Stimulated activated naive B cell treated with anti-CD40 and anti-IgM and Interleukin-4, amounts not matched to agents 10 μg/mL and 1 μg/mL and 100 μg/mL, for 72 hours (primary cell): ENCODE data around the gene HOXD1.
A peak's percentile ranks its signal among the peaks of the same experiment; 100 is the strongest.

Source experiments
- ATAC-seq, 2 donors: fragments of 150-1000 bp; cut with Tn5 transposase; replicated peaks; 2 replicates each; pipeline ENCODE4 v1.10.0; 2021; ENCODE audit warnings: moderate library complexity in 1 of 2
- DNase-seq: peaks from one replicate; pipeline ENCODE4 v3.0.0; 2021
- H3K27ac Mint-ChIP-seq: one replicate; pipeline ENCODE4 v1.8.0; 2022; ENCODE audit warnings: mild to moderate bottlenecking, mixed read lengths
- H3K27me3 Mint-ChIP-seq, 2 donors: one replicate each; pipeline ENCODE4 v1.8.0; 2022; ENCODE audit warnings: mixed read lengths in 2 of 2
- H3K36me3 Mint-ChIP-seq, 2 donors: one replicate each; pipeline ENCODE4 v1.8.0; 2022; ENCODE audit warnings: mixed read lengths in 2 of 2, mild to moderate bottlenecking in 1 of 2
- H3K4me1 Mint-ChIP-seq, 2 donors: one replicate each; pipeline ENCODE4 v1.8.0; 2022; ENCODE audit warnings: mixed read lengths in 2 of 2, mild to moderate bottlenecking in 1 of 2
- H3K4me3 Mint-ChIP-seq, 2 donors: one replicate each; pipeline ENCODE4 v1.8.0; 2022; ENCODE audit warnings: mild to moderate bottlenecking in 2 of 2, mixed read lengths in 2 of 2, moderate library complexity in 1 of 2
- H3K9me3 Mint-ChIP-seq, 2 donors: one replicate each; pipeline ENCODE4 v1.8.0; 2022; ENCODE audit warnings: mixed read lengths in 2 of 2, mild to moderate bottlenecking in 1 of 2

Gene HOXD1

DNA sequence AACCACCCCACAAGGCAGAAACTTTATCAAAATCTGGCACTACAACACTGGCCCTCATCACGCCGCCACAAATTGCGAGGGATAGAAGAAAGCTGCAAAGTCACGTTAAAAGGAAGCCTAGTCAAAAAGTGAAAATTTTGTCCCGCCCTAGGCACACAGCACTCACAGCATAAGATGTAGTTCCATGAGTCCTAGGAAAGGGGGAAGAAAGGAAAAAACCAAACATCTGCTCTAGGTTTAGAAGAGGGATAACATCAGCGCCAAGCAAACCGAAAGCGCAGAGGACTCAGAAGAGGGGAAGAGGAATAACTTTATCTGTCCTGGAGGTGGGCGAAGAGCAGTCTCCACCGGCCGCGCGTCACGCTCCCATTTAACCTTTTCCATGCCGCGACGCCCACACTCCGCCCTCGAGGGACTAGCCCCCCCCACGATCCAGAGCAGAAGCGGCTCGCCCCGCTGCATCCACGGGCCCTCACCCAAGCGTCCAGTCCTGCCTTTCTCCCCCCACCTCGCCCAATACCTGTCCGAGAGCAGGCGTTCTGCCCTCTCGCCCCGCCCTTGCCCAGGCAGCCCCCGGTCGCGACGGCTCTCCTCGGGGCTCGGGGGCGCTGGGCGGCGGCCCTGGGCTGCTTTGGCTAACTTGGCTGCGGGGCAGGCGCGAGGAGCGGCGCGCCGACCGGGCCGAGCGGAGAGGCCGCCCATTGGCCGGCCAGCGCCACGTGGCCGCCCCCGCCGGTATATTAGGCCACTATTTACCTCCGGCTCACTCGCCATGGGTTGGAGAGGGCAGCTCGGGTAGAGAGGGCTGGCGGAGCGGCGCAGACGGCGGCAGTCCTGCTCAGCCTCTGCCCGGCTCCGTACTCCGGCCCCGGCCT is at the start of gene HOXD1:
Gene HOXD1 (plus strand): TSS at position 770 of the 875 bp plus-strand sequence. CDS start 134 bp downstream, outside the sequence.
- DNase-seq = no peak
- peak within 1 kb of the TSS; percentile 83 for H3K4me3 Mint-ChIP-seq
- H3K27me3 Mint-ChIP-seq = peaks cover 66 to 86% of the 10 kb centered on the region in 2 donors
- ATAC-seq = peak; percentile 12 to 41
- H3K9me3 Mint-ChIP-seq = peaks cover 2 to 3% of the 10 kb centered on the region in 2 donors
- H3K27ac Mint-ChIP-seq = peak within 1 kb of the TSS; percentile 89
- no peaks in the 10 kb centered on the region for H3K36me3 Mint-ChIP-seq
- peaks cover 11 to 25% of the 10 kb centered on the region in 2 donors for H3K4me1 Mint-ChIP-seq

DNA sequence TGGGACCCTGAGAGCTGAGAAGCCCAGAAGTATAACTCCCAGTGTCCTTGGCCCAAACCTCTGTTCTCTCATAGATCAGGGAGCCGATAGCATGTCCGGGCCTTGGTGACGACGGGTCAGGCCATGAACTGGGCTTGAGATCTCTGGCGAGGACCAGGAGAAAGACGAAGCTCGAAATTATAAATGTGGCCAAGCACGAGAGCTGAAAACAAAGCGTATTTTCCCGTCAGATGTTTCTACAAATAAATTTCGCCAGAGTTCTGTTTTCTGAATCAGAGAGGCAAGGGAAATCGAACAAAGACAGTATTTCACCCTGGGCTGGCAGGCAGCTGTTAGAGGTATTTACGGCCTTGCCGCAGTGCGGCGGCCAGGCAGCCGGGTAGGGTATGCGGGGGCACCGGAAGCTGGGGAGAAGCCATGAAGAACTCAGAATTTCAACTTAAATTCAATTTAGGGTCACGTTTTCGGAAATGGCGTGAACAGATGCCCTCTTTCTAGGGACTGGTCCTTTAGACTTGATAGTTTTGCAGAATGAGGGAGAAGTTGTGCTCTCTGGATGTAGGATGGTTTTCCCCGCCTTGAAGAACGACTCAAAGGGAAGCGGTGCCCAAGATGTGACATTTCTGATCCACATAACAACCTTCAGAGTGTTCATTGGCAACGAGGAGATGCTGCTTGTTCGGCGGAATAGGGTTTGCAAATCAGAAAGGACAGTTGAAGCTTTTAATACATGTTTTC is 49.4 kb upstream of the HOXD1 start:
- DNase-seq (no peak), ATAC-seq (no peak)
- Mint-ChIP-seq H3K4me3 (peak overlapping the region; percentile 9 to 11), H3K27me3 (peaks cover 63 to 93% of the 10 kb centered on the region in 2 donors), H3K36me3 (peaks cover 3 to 8% of the 10 kb centered on the region in 2 donors), H3K4me1 (peaks cover 15 to 25% of the 10 kb centered on the region in 2 donors), H3K27ac (peak overlapping the region; percentile 33), H3K9me3 (peaks cover 4% of the 10 kb centered on the region in 2 donors)

DNA sequence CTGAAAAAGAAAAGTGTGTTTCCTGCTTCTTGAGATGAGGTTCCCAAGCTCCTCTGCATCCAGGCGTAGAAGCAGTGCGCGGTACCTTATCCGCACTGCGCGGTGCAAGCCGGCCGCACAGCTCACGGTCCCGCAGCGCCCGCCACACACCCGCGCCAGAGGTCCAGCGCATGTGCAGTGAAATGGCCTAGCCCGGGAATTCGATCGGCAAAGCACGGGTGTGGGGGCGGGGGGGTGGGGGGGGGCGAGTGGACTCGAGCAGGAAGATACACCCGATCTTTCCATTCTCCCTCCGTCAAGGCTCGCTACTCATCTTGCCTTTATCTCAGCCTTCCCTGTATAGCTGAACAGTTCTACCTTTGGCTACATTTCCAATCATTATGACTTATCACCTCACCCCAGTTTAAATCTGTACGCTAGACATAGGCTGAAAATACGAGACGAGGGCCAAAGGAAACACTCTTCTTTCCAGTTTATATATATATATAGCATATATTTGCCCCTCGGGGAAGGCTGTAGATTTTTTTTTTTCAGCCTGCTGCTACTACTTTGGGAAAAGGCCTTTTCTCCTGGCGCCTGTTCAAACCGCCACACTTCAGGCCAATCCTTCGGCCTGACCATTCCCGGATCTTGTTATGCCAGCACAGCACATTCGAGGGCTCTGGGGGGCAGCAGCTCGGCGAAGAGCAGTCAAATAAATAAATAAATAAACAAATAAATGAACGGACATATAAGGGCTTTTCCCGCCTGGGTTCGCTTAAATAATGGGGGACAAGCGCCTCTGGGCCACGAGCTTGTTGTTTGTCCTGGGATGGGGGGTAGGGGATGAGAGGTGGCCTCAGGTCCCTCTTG is 48.6 kb upstream of the HOXD1 start:
- peaks cover 15 to 25% of the 10 kb centered on the region in 2 donors for H3K4me1 Mint-ChIP-seq
- DNase-seq (no peak), ATAC-seq (no peak)
- no peak overlapping the region for H3K27ac Mint-ChIP-seq
- H3K4me3 Mint-ChIP-seq = peak overlapping the region in 1 of 2 donors; percentile 48
- H3K36me3 Mint-ChIP-seq = peaks cover 3 to 8% of the 10 kb centered on the region in 2 donors
- peaks cover 61 to 91% of the 10 kb centered on the region in 2 donors for H3K27me3 Mint-ChIP-seq
- H3K9me3 Mint-ChIP-seq = peaks cover 4% of the 10 kb centered on the region in 2 donors

DNA sequence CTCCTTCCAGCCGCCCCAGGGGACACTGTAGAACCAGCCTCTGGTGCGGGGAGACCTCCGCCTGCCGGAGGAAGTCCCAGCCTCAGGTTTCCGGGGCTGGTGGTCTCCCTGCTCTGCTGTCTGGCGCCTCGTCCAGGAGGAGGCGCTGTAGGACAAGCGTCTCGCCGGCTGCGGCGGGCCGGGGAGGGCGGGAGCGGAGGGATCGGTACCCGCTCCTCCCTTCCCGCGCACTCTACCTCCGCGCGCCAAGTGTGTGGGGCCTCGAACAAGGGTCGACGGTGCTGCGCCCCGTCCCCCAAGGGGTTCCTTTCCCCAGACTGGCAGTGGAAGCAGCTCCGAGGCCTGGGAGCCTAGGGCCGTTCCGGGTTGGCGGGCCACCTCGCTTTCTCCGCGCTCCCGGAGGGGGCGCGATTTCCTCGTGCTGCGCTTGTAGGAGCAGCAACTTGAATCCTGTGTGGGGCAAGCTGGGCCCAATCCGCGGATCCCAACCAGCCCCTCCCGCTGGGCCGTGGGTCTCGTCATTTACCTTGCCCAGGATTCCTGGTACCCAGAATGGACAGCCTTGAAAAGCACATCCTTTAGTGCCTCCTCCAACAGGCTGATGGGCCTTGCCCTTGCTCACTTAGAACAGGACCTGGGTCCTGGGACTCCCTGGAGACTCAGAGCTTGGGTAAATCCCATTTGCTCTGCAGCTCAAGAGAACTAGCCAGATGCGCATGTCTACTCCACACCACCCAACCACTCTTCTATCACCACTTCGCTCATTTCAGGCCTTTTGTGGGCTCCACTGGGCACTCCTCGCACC is 47.8 kb upstream of the HOXD1 start:
- ATAC-seq (peak; percentile 59 to 63), DNase-seq (peak; percentile 21)
- Mint-ChIP-seq H3K4me1 (peaks cover 13 to 19% of the 10 kb centered on the region in 2 donors), H3K27ac (no peak overlapping the region), H3K27me3 (peaks cover 60 to 91% of the 10 kb centered on the region in 2 donors), H3K9me3 (peaks cover 3 to 4% of the 10 kb centered on the region in 2 donors), H3K36me3 (peaks cover 3 to 5% of the 10 kb centered on the region in 2 donors), H3K4me3 (peak overlapping the region in 1 of 2 donors; percentile 48)

DNA sequence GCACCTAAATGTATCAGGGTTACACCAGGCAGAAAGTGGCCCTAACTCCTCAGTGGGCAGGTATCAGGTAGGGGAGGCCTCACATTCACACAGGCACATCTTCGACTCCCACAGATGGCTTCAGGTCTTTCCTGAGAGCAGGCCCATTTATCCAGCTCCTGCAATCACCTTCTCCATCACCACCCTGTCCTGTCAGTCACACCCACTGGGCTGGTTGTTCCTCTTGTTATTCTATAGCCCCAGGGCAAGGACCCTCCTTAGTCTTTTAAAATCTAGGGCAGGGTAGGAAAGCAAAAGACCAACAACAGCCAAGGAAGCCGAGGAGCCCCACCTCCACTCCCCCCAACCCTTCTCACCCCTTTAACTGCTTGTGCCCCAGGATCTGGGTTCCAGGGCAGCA is 46.2 kb upstream of the HOXD1 start:
- Mint-ChIP-seq H3K27me3 (peaks cover 64 to 94% of the 10 kb centered on the region in 2 donors), H3K9me3 (peaks cover 0 to 4% of the 10 kb centered on the region in 2 donors), H3K27ac (no peak overlapping the region), H3K4me3 (no peak overlapping the region), H3K36me3 (peaks cover 3 to 4% of the 10 kb centered on the region in 2 donors), H3K4me1 (peaks cover 8 to 13% of the 10 kb centered on the region in 2 donors)
- ATAC-seq (no peak), DNase-seq (no peak)

DNA sequence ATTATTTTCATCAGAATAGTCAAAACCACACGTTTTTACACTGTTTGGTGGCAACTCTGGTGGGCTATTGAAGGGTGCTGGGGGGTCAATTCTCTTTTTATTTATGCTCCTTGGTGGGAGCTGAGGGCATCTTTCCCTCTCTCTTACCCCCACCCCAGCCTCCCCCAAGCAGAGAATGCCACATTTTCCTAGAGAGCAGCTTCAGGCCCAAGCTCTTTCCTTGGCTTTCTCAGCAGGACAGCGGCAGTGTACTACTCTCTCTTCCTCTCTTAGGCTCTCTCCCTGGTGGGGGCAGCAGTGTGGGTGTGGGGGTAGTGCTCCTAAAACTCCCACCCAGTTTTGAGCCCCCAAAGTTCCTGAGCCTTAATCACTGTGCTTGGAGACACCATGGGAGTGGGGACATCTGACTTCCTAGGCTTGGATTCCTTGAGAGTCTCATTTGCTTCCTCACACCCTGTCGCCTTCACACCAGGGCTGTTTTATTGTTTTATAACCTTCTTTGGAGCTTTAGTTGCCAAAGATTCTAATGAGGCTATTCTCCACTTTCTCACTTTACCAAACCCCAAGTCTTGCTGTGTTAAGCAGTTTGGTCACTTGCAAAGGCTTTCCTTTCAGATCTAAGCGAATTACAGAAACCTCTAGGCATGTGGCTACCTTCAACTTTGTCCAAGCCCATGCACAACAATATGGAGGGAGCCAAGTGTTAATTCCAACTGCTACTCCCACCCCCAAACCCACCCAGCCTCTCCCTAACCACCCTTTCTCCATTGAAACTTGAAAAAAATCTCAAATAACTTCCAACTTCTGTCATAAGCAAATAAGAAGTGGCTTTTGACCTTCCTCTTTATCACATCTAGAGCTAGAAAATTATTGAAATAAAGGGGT is 43.1 kb upstream of the HOXD1 start:
- ATAC-seq = no peak
- H3K27me3 Mint-ChIP-seq = peaks cover 71 to 96% of the 10 kb centered on the region in 2 donors
- peaks cover 0 to 1% of the 10 kb centered on the region in 2 donors for H3K36me3 Mint-ChIP-seq
- H3K9me3 Mint-ChIP-seq = no peaks in the 10 kb centered on the region
- H3K4me3 Mint-ChIP-seq = no peak overlapping the region
- H3K27ac Mint-ChIP-seq = no peak overlapping the region
- DNase-seq = no peak
- H3K4me1 Mint-ChIP-seq = peaks cover 6 to 11% of the 10 kb centered on the region in 2 donors

DNA sequence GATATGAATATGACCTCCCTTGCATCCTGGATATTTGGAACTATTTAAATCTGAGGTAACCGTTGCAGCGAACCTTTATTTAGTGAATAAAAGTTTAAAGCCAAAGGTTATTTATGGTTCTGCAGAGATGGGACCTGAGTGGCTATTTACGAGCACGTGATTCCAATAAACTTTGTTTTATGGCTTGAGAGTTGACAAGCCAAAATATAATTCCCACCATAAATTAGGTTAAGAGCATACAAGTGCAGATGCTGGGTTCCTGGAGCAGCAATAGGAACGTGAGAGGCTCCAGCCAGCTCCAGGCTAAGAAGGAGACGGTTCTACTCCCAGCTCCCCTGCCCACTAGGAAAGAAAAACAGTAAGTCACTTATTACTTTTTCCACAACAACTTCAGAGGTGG is 42.4 kb upstream of the HOXD1 start:
- no peaks in the 10 kb centered on the region for H3K9me3 Mint-ChIP-seq
- ATAC-seq (no peak), DNase-seq (no peak)
- H3K27me3 Mint-ChIP-seq = peaks cover 74 to 98% of the 10 kb centered on the region in 2 donors
- H3K36me3 Mint-ChIP-seq = peaks cover 0 to 4% of the 10 kb centered on the region in 2 donors
- H3K4me1 Mint-ChIP-seq = peaks cover 4 to 10% of the 10 kb centered on the region in 2 donors
- H3K27ac Mint-ChIP-seq = no peak overlapping the region
- H3K4me3 Mint-ChIP-seq = no peak overlapping the region

DNA sequence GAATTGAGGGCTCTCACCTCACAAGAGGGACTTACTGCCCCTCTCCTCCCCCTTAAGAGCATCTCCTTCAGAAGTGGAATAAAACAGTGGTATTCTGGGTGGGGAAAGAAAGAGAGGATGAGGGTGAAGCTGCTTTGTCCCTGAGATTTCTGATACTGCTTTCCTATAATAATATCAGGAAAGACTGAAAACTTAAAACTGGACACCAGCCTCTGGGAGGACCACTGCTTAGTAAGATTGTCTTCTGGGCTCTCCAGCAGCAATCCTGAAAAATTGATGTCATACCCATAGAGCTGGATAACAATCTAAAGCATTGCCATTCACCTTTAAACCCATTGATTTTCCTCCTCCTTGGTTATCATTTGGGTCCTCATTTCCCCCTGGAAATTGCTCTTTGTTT is 41.8 kb upstream of the HOXD1 start:
- H3K27me3 Mint-ChIP-seq = peaks cover 73 to 98% of the 10 kb centered on the region in 2 donors
- no peak overlapping the region for H3K27ac Mint-ChIP-seq
- no peak overlapping the region for H3K4me3 Mint-ChIP-seq
- peaks cover 3 to 11% of the 10 kb centered on the region in 2 donors for H3K4me1 Mint-ChIP-seq
- DNase-seq (no peak), ATAC-seq (no peak)
- no peaks in the 10 kb centered on the region for H3K9me3 Mint-ChIP-seq
- peaks cover 0 to 4% of the 10 kb centered on the region in 2 donors for H3K36me3 Mint-ChIP-seq

DNA sequence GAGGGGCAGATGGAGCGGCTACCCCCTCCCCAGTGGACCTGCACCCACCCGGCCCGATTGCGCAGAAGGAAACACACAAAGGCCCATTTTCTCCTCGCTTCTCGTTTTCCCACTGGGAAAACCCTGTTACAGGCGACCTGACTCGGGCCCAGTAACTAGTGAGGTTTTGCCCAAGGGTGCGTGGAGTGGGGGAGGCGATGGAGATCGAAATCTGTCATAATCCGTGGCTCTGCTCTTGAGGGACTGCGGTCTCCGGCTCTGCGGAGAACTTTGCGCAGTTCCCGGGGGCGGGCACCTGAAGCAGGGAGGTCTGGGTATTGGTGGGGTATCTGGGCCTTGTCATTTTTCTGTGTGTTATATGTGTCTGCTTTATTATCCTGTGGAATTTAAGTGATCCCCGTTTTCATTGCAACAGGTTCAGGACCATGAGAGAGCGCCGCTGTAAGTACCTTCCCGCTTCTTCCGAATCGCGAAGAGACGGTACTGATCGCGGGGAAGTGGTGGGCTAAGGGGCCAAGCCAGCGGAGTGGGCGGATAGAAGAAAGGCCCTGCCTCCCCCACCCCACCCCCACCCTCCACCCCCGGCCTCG is 41.2 kb upstream of the HOXD1 start:
- H3K4me3 Mint-ChIP-seq = no peak overlapping the region
- H3K4me1 Mint-ChIP-seq = peaks cover 3 to 11% of the 10 kb centered on the region in 2 donors
- peaks cover 73 to 98% of the 10 kb centered on the region in 2 donors for H3K27me3 Mint-ChIP-seq
- no peaks in the 10 kb centered on the region for H3K9me3 Mint-ChIP-seq
- H3K36me3 Mint-ChIP-seq = peaks cover 0 to 4% of the 10 kb centered on the region in 2 donors
- ATAC-seq = no peak
- no peak overlapping the region for H3K27ac Mint-ChIP-seq
- no peak for DNase-seq

DNA sequence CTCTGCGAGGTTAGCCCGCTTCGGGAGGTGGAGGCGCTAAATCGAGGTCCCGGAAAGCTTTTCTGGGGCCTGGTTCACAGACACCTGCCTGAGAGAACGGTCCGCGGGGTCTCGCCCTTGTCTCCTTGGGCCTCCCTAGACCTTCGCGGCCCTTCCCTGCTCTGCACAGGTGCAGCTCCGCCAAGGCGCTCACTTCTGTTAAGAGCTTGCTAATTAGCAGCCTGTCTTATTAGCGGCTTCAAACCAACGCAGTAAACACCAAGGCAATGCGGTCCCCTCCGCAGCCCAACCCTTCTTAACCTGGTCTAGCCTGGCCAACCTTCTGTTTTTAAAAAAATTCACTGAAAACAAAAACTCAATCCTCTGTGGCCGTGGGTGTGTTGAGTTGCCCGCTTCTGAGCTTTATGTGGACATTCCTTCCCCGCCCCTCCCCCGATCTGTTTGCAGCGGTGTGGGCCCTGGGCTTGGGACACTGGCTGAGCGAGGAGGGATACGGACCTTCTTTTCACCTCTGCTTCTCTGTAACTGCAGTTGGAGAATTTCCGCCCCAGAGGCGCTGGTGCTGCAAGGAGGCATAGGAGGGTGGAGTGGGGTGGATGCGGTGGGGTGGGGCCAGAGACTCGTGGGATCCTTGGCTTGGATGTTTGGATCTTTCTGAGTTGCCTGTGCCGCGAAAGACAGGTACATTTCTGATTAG is 40.5 kb upstream of the HOXD1 start:
- peaks cover 76 to 98% of the 10 kb centered on the region in 2 donors for H3K27me3 Mint-ChIP-seq
- peaks cover 3 to 11% of the 10 kb centered on the region in 2 donors for H3K4me1 Mint-ChIP-seq
- H3K27ac Mint-ChIP-seq = no peak overlapping the region
- DNase-seq = no peak
- H3K36me3 Mint-ChIP-seq = peaks cover 0 to 4% of the 10 kb centered on the region in 2 donors
- H3K9me3 Mint-ChIP-seq = no peaks in the 10 kb centered on the region
- H3K4me3 Mint-ChIP-seq = no peak overlapping the region
- no peak for ATAC-seq

DNA sequence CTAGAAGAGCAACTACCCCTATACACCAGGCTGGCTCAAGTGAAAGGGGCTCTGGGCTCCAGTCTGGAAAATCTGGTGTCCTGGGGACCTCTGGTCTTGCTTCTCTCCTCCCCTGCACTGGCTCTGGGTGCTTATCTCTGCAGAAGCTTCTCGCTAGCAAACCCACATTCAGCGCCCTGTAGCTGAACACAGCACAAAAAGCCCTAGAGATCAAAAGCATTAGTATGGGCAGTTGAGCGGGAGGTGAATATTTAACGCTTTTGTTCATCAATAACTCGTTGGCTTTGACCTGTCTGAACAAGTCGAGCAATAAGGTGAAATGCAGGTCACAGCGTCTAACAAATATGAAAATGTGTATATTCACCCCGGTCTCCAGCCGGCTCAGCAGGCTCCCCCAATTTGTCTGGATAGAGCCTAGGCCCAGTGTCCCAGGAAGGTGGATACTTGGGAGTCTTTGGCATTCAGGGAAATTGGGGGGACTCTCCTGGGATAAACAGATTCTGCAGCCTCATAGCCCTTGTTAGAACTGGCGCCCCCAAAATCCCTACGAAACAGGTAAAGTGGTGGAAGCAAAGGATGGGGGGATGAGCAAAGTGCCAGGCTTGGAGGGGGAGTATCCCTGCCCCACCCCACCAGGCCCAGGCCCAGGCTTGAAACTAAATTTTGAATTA is 39.6 kb upstream of the HOXD1 start:
- peaks cover 0 to 4% of the 10 kb centered on the region in 2 donors for H3K36me3 Mint-ChIP-seq
- no peak overlapping the region for H3K27ac Mint-ChIP-seq
- no peak for DNase-seq
- peaks cover 3 to 11% of the 10 kb centered on the region in 2 donors for H3K4me1 Mint-ChIP-seq
- ATAC-seq = no peak
- H3K9me3 Mint-ChIP-seq = no peaks in the 10 kb centered on the region
- peaks cover 70 to 96% of the 10 kb centered on the region in 2 donors for H3K27me3 Mint-ChIP-seq
- no peak overlapping the region for H3K4me3 Mint-ChIP-seq
